NCI-H1930 (cell line): ENCODE measurements around the gene NSMF.
A peak's percentile ranks its signal among the peaks of the same experiment; 100 is the strongest.
"Not testable (repeated sequence)": the region's sequence is repeated elsewhere in the genome, so short reads cannot be mapped to it uniquely, and the experiment has no call there.

ENCODE experiments used
- DNase-seq, 2 experiments: peaks; one replicate each; lab custom pipeline; 2025; lab: John Stamatoyannopoulos, UW

Gene NSMF

DNA sequence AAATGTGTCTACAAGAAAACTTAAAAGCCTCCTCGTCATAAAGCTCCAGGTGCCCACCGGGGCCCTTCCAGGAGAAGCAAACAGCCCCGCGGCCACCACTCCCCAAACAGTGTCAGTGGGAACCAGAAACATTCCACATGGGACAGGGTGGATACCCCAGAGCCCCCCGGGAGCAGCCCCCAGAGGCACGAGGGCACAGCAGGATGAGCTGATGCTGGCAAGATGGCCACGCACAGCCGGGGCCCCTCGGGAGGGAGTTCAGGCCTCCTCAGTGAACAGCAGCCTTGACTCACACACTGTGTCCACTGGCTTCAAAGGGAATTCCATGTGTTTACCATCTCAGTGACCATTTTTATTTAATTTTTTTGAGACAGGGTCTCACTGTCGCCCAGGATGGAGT lies 46.7 kb downstream of the NSMF start:
- DNase-seq: no peak

- no peak for DNase-seq
Measured at GRCh38 chr9:137411645-137412380, 47.3 kb downstream of the NSMF start.

GRCh38 chr9:137411260-137411644 lies 47.9 kb downstream of the NSMF start:
- DNase-seq: no peak

DNA sequence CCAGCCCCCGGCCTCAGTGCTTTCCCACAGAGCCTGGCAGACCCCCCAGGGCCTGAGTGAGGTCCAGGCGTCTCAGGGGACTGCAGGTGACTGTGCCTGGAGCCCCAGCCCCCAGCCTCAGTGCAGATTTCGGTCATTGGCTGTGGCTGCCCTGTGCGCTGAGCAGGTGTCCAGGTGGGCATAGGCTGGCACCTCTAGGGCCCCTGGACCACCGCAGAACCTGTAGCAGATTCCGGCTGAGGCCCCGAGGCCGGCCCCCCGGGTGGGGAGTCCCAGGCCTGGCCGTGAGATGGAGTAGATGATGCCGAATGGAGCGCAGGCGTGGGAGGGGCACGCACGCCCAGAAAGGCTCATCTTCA lies 48.3 kb downstream of the NSMF start:
- DNase-seq: no peak

- DNase-seq: not testable (repeated sequence)
Measured at GRCh38 chr9:137410236-137410890, 48.8 kb downstream of the NSMF start.

DNA sequence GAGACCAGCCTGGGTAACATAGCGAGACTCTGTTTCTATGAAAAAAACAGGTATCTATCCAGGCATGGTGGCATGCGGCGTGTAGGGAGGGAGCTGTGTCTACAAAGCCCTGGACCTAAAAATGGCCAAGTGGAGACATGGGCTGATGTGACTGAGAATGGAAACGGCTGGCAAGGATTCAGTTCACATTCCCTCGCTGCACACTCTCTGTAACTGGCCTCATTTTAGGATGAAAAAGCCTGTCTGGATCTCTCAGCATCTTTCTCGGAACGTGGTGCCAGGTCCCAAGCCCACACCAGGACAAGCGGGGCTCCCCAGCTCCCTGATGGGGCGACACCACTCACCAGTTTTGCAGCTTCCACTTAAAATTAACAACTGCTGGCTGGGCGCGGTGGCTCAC lies 49.6 kb downstream of the NSMF start:
- no peak for DNase-seq

GRCh38 chr9:137408651-137409405 lies 50.3 kb downstream of the NSMF start:
- DNase-seq: no peak

DNA sequence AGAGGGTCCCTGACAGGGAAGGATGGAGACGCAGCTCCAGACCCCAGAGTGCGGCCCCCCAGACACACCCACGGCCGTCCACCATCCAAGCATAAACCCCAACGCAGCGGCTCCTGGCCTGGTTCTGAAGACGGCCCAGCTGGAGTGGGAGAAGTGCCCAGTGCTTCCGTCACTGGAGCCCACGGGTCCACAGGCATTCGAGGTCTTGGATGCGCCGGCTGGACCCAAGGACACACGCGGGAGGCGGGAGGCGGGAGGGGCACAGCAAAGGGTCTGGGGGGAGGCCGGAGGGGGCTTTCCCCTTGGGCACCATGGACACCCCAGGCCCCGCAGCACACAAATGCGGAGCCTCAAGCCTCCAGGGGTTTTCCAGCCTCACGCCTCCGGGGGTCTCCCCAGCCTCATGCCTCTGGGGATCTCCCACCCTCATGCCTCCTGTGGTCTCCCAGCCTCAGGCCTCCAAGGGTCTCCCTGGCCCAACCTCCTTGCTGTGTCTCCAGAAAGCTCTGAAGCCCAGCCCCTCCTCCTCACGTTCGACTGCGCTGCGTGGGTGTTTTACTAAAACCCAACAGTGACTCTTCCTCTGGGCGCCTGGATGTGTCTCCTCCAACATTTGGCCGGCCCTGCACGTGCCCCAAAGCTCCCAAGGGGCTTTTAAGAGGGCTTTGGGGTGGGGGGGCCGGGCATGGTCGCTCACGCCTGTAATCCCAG lies 51.4 kb downstream of the NSMF start:
- DNase-seq: no peak

DNA sequence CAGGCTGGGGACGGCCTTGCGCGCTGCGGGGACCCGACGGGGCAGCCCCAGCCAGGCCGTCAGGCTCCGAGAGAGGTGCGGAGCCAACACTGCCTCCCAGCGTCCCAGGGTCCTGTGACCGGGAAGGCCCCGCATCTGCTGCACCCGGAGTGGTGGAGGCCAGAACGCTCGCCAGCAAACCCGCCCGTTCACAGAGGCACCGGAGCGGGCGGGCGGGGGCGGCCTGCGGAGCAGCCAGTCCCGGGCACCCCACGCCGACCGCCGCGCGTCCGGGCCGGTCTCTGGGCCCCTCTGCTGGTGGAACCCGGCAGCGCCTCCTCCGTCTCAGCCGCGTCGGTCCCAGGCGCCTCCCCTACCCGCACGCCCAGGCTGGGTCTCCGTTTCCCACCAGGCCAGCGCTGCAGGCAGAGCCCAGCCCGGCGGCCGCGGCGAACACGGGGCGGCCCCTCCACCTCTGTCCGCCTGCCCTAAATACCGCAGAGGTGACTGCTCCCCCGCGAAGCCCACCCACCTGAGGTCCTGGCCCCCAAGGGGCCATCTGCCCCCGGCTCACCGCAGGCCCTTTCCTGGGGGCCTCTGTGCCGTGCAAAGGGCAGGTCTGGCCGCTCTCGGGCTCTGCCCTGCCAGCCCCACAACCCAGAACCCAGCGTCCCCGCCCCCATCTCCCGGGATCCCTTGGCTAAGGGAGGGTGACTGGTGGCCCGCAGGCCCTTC lies 52.1 kb downstream of the NSMF start:
- DNase-seq: peak; percentile 30 to 47

- DNase-seq: no peak
Measured at GRCh38 chr9:137406085-137406760, 52.9 kb downstream of the NSMF start.

GRCh38 chr9:137405677-137406081 lies 53.5 kb downstream of the NSMF start:
- no peak for DNase-seq

DNA sequence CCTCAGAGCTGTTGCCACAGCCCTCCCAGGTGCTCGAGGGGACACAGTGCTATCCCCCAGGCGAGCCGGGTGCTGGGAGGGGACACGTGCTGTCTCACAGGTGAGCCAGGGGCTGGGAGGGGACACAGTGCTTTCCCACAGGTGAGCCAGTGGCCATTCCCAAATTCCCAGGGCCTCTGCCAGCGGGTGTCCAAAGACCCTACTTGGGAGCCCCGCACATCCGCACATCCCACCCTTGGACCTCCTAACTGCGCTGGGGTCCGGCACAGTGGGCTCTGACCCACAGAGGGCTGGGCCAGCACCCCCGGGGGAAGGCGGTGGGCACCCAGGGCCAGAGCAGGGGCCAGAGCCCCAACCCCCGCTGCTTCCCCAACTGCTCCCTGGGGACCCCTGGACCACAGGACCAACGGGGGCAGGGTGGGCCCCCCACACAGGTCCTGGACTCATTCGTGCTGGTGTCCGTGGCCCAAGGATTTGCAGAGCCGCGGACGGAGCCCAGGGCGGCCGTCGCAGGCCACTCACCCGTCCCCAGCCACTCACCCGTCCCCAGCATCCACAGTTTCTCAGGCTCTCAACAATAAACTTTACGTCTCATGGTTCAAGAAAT lies 54.1 kb downstream of the NSMF start:
- DNase-seq: no peak

DNA sequence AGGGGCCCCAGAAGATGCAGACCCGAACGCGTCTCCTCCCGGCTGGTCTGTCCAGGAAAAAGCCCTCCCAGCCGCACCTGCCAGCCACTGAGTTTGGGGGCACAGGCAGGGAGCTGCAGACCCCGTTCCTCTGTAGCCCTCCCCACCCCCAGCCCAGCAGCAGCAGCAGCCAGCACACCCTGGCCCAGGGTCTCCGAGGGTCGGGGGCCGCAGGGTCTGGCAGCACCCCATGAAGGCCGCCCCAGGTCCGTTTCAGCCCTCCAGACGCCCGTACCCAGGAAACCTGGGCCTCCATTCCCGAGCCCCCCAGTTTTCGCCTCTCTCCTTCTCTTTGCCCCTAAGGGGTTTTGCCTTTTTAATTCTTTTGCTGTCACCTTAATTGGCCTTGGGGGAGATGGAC lies 55.9 kb downstream of the NSMF start:
- DNase-seq: no peak

- DNase-seq: no peak
Measured at GRCh38 chr9:137402746-137403145, 56.4 kb downstream of the NSMF start.

- DNase-seq: no peak
Measured at GRCh38 chr9:137398561-137399468, 60.3 kb downstream of the NSMF start.

- no peak for DNase-seq
Measured at GRCh38 chr9:137397675-137398423, 61.3 kb downstream of the NSMF start.
